T-helper 1 cell treated with Interleukin-12 subunit alpha and Interleukin-12 subunit beta and Interleukin-4 antibody, amounts not matched to agents 30 μg/mL and 1 μg/mL, for 36 hours (primary cell): ENCODE measurements around the gene MTERF4.
A peak's percentile ranks its signal among the peaks of the same experiment; 100 is the strongest.

Experiments used
- H3K27ac Mint-ChIP-seq: one replicate; pipeline ENCODE4 v1.8.0; 2021; ENCODE audit warnings: mild to moderate bottlenecking, mixed read lengths
- H3K27me3 Mint-ChIP-seq: one replicate; pipeline ENCODE4 v1.8.0; 2021; ENCODE audit warnings: low read depth, mixed read lengths
- H3K36me3 Mint-ChIP-seq: one replicate; pipeline ENCODE4 v1.8.0; 2021; ENCODE audit warnings: low read depth, mixed read lengths
- H3K4me1 Mint-ChIP-seq: one replicate; pipeline ENCODE4 v1.8.0; 2021; ENCODE audit warnings: low read depth, mixed read lengths
- H3K4me3 Mint-ChIP-seq: one replicate; pipeline ENCODE4 v1.8.0; 2021; ENCODE audit warnings: mild to moderate bottlenecking, moderate library complexity, mixed read lengths
- H3K9me3 Mint-ChIP-seq: one replicate; pipeline ENCODE4 v1.8.0; 2021; ENCODE audit warnings: mixed read lengths

The MTERF4 gene

GRCh38 chr2:241102239-241102803, at the start of gene MTERF4:
TSS of gene MTERF4 (minus strand) at chr2:241102287. CDS start at chr2:241102273, 14 bp downstream.
- peak within 1 kb of the TSS; percentile 97 for H3K27ac Mint-ChIP-seq
- H3K36me3 Mint-ChIP-seq, result peaks cover 19% of the 10 kb centered on the region
- peak within 1 kb of the TSS; percentile 93 for H3K4me3 Mint-ChIP-seq
- H3K9me3 Mint-ChIP-seq, result no peaks in the 10 kb centered on the region
- peaks cover 34% of the 10 kb centered on the region for H3K4me1 Mint-ChIP-seq
- no peaks in the 10 kb centered on the region for H3K27me3 Mint-ChIP-seq

- peak overlapping the region; percentile 78 for H3K27ac Mint-ChIP-seq
These were observed 48.8 kb upstream of the MTERF4 start for GRCh38 chr2:241150660-241151530.

GRCh38 chr2:241149925-241150659, 48.0 kb upstream of the MTERF4 start, which contains the start of gene PPP1R7:
TSS of gene PPP1R7 (plus strand) at chr2:241150467. CDS start at chr2:241150496, 29 bp downstream.
- Mint-ChIP-seq H3K4me3 (peak within 1 kb of the TSS; percentile 99), H3K36me3 (peaks cover 13% of the 10 kb centered on the region), H3K9me3 (no peaks in the 10 kb centered on the region), H3K27ac (peak within 1 kb of the TSS; percentile 85), H3K4me1 (peaks cover 43% of the 10 kb centered on the region), H3K27me3 (no peaks in the 10 kb centered on the region)

More at GRCh38 chr2:241150660-241151530, 48.8 kb upstream of the MTERF4 start:
- Mint-ChIP-seq H3K9me3 (no peaks in the 10 kb centered on the region), H3K4me1 (peaks cover 43% of the 10 kb centered on the region), H3K4me3 (peak overlapping the region; percentile 99), H3K27me3 (no peaks in the 10 kb centered on the region), H3K36me3 (peaks cover 13% of the 10 kb centered on the region)

GRCh38 chr2:241149675-241149924, 47.5 kb upstream of the MTERF4 start:
- Mint-ChIP-seq H3K27me3 (no peaks in the 10 kb centered on the region), H3K9me3 (no peaks in the 10 kb centered on the region), H3K27ac (peak overlapping the region; percentile 82), H3K4me3 (peak overlapping the region; percentile 99), H3K4me1 (peaks cover 43% of the 10 kb centered on the region), H3K36me3 (peaks cover 10% of the 10 kb centered on the region)

- H3K4me1 Mint-ChIP-seq, result peaks cover 43% of the 10 kb centered on the region
- peak within 1 kb of the TSS; percentile 87 for H3K27ac Mint-ChIP-seq
These were observed 47.0 kb upstream of the MTERF4 start, which contains the start of gene PASK for GRCh38 chr2:241148891-241149674. TSS of gene PASK (minus strand) at chr2:241149472. CDS start at chr2:241143032, 6,440 bp downstream.

GRCh38 chr2:241148239-241148638, 46.2 kb upstream of the MTERF4 start:
- Mint-ChIP-seq H3K27me3 (no peaks in the 10 kb centered on the region), H3K9me3 (no peaks in the 10 kb centered on the region), H3K27ac (peak overlapping the region; percentile 87), H3K36me3 (peaks cover 6% of the 10 kb centered on the region), H3K4me1 (peaks cover 38% of the 10 kb centered on the region), H3K4me3 (peak overlapping the region; percentile 98)

More at GRCh38 chr2:241148891-241149674, 47.0 kb upstream of the MTERF4 start, which contains the start of gene PASK:
- H3K36me3 Mint-ChIP-seq, result peaks cover 10% of the 10 kb centered on the region
- H3K27me3 Mint-ChIP-seq, result no peaks in the 10 kb centered on the region
- no peaks in the 10 kb centered on the region for H3K9me3 Mint-ChIP-seq
- H3K4me3 Mint-ChIP-seq, result peak within 1 kb of the TSS; percentile 99

- H3K27me3 Mint-ChIP-seq, result no peaks in the 10 kb centered on the region
- H3K4me3 Mint-ChIP-seq, result peak overlapping the region; percentile 12
- peaks cover 4% of the 10 kb centered on the region for H3K36me3 Mint-ChIP-seq
- peaks cover 33% of the 10 kb centered on the region for H3K4me1 Mint-ChIP-seq
- H3K27ac Mint-ChIP-seq, result no peak overlapping the region
- no peaks in the 10 kb centered on the region for H3K9me3 Mint-ChIP-seq
These were observed 45.2 kb upstream of the MTERF4 start for GRCh38 chr2:241147336-241147735.

GRCh38 chr2:241146286-241146685, 44.2 kb upstream of the MTERF4 start:
- Mint-ChIP-seq H3K27ac (no peak overlapping the region), H3K36me3 (peaks cover 12% of the 10 kb centered on the region), H3K27me3 (no peaks in the 10 kb centered on the region), H3K9me3 (no peaks in the 10 kb centered on the region), H3K4me3 (no peak overlapping the region), H3K4me1 (peaks cover 23% of the 10 kb centered on the region)

- Mint-ChIP-seq H3K36me3 (peaks cover 24% of the 10 kb centered on the region), H3K27ac (no peak overlapping the region), H3K9me3 (no peaks in the 10 kb centered on the region), H3K4me1 (peaks cover 6% of the 10 kb centered on the region), H3K4me3 (no peak overlapping the region), H3K27me3 (no peaks in the 10 kb centered on the region)
These were observed 40.5 kb upstream of the MTERF4 start for GRCh38 chr2:241142593-241142992.

GRCh38 chr2:241142063-241142462, 40.0 kb upstream of the MTERF4 start:
- Mint-ChIP-seq H3K36me3 (peaks cover 24% of the 10 kb centered on the region), H3K4me3 (no peak overlapping the region), H3K27ac (no peak overlapping the region), H3K9me3 (no peaks in the 10 kb centered on the region), H3K27me3 (no peaks in the 10 kb centered on the region), H3K4me1 (peaks cover 6% of the 10 kb centered on the region)

GRCh38 chr2:241141214-241141770, 39.2 kb upstream of the MTERF4 start:
- H3K9me3 Mint-ChIP-seq, result no peaks in the 10 kb centered on the region
- H3K4me3 Mint-ChIP-seq, result no peak overlapping the region
- H3K27ac Mint-ChIP-seq, result peak overlapping the region; percentile 42
- peaks cover 2% of the 10 kb centered on the region for H3K4me1 Mint-ChIP-seq
- peaks cover 24% of the 10 kb centered on the region for H3K36me3 Mint-ChIP-seq
- no peaks in the 10 kb centered on the region for H3K27me3 Mint-ChIP-seq

- no peaks in the 10 kb centered on the region for H3K9me3 Mint-ChIP-seq
- H3K36me3 Mint-ChIP-seq, result peaks cover 30% of the 10 kb centered on the region
- H3K27ac Mint-ChIP-seq, result no peak overlapping the region
- H3K4me3 Mint-ChIP-seq, result no peak overlapping the region
- H3K4me1 Mint-ChIP-seq, result no peaks in the 10 kb centered on the region
- no peaks in the 10 kb centered on the region for H3K27me3 Mint-ChIP-seq
These were observed 38.4 kb upstream of the MTERF4 start for GRCh38 chr2:241140445-241140840.

GRCh38 chr2:241139531-241140444, 37.7 kb upstream of the MTERF4 start:
- Mint-ChIP-seq H3K27ac (no peak overlapping the region), H3K36me3 (peaks cover 30% of the 10 kb centered on the region), H3K27me3 (no peaks in the 10 kb centered on the region), H3K4me3 (no peak overlapping the region), H3K4me1 (no peaks in the 10 kb centered on the region), H3K9me3 (no peaks in the 10 kb centered on the region)
